PC-9 (cell line): ENCODE measurements around the gene HTR2A. TPM values are rescaled to one million over a fixed set of nuclear protein-coding genes. Genes with fewer than 3 reads are reported as not detected.

Experiments
- BruUV-seq: library from RNA; stranded (reverse); fragments of 400-500 nt; replicated peaks from 2 replicates; lab custom pipeline; 2021; lab: Mats Ljungman, UMichigan
- CTCF ChIA-PET: fragments of 300-600 bp; sonication (Branson Sonifier 250); formaldehyde crosslinking; loops from one replicate; lab custom pipeline; 2022; ENCODE audit warnings: antibody characterized with exemption; lab: Charles Lee
- POLR2A ChIA-PET: fragments of 300-600 bp; sonication (Branson Sonifier 250); formaldehyde crosslinking; loops from one replicate; lab custom pipeline; 2022; ENCODE audit warnings: antibody characterized with exemption; ENCODE audit not compliant: unreplicated experiment; lab: Charles Lee
- DNase-seq, 2 experiments: peaks; one replicate each; pipeline versions ENCODE4 v3.0.0 to v3.0.0-alpha.2; 2015 to 2022; ENCODE audit warnings: mixed read lengths in 1 of 2
- H2AFZ ChIP-seq: fragments of 200-600 bp; sonication (generic); 2 replicates; pipeline ENCODE4 v1.8.1; 2017; ENCODE audit warnings: antibody characterized with exemption
- H3F3A ChIP-seq: fragments of 200-600 bp; sonication (generic); 2 replicates; pipeline ENCODE4 v1.8.1; 2017; ENCODE audit warnings: antibody characterized with exemption, mild to moderate bottlenecking, low read depth; ENCODE audit not compliant: insufficient read depth
- H3K27ac ChIP-seq: fragments of 200-600 bp; sonication (generic); 2 replicates; pipeline ENCODE4 v1.6.1; 2016; ENCODE audit warnings: mixed run types
- H3K27me3 ChIP-seq: fragments of 200-600 bp; sonication (generic); 2 replicates; pipeline ENCODE4 v1.6.1; 2016; ENCODE audit warnings: low read depth, mixed run types; ENCODE audit not compliant: insufficient read depth
- H3K36me3 ChIP-seq: fragments of 200-600 bp; sonication (generic); 2 replicates; pipeline ENCODE4 v1.6.1; 2016; ENCODE audit warnings: low read depth, mixed run types
- H3K4me1 ChIP-seq: fragments of 200-600 bp; sonication (generic); replicated peaks from 2 replicates; pipeline ENCODE4 v1.6.1; 2016; ENCODE audit warnings: mixed run types; ENCODE audit not compliant: insufficient read depth
- H3K4me2 ChIP-seq: fragments of 200-600 bp; sonication (generic); 2 replicates; pipeline ENCODE4 v1.6.1; 2017; ENCODE audit warnings: mixed run types
- H3K4me3 ChIP-seq: fragments of 200-600 bp; sonication (generic); 2 replicates; pipeline ENCODE4 v1.6.1; 2016; ENCODE audit warnings: mixed run types
- H3K79me2 ChIP-seq: fragments of 200-600 bp; sonication (generic); 2 replicates; pipeline ENCODE4 v1.6.1; 2017; ENCODE audit warnings: low read depth, mixed run types
- H3K9me2 ChIP-seq: fragments of 200-600 bp; sonication (generic); 2 replicates; pipeline ENCODE4 v1.8.1; 2017; ENCODE audit warnings: mild to moderate bottlenecking; ENCODE audit not compliant: insufficient read depth
- H3K9me3 ChIP-seq: fragments of 200-600 bp; sonication (generic); 2 replicates; pipeline ENCODE4 v1.8.1; 2016; ENCODE audit warnings: low read depth; ENCODE audit not compliant: insufficient read depth
- H4K20me1 ChIP-seq: fragments of 200-600 bp; sonication (generic); 2 replicates; pipeline ENCODE4 v1.8.1; 2017; ENCODE audit not compliant: insufficient read depth
- CTCF ChIP-seq: fragments of 200-600 bp; sonication (generic); conservative IDR thresholded peaks from 2 replicates; pipeline ENCODE4 v1.6.1; 2017; ENCODE audit warnings: mixed run types, antibody characterized with exemption, mild to moderate bottlenecking, moderate library complexity
- EZH2 ChIP-seq: fragments of 200-600 bp; sonication (generic); IDR thresholded peaks from 2 replicates; pipeline ENCODE4 v1.8.0; 2017; ENCODE audit warnings: antibody characterized with exemption, low read depth
- intact Hi-C: fragments of 100-400 bp; cut with micrococcal nuclease; formaldehyde crosslinking; loops from one replicate; pipeline ENCODE4 v1.10.0; 2022; ENCODE audit not compliant: unreplicated experiment
- total RNA-seq: library from RNA; stranded (reverse); gene quantifications from 2 replicates; pipeline ENCODE4 v1.2.3, GENCODE V29; 2021

Gene HTR2A
- total RNA-seq, 1 experiment from 2014 or later: not detected

- Histone ChIP-seq H2AFZ (no peak overlapping the region), H3K9me3 (no peaks in the 10 kb centered on the region), H4K20me1 (no peaks in the 10 kb centered on the region), H3K9me2 (no peaks in the 10 kb centered on the region), H3K27ac (no peak overlapping the region), H3K36me3 (no peaks in the 10 kb centered on the region), H3K4me3 (no peak overlapping the region), H3K79me2 (no peaks in the 10 kb centered on the region), H3K4me2 (no peak overlapping the region), H3F3A (no peaks in the 10 kb centered on the region), H3K27me3 (no peaks in the 10 kb centered on the region), H3K4me1 (no peaks in the 10 kb centered on the region)
- ChIA-PET CTCF (no interaction called here), POLR2A (no interaction called here)
- intact Hi-C loops: no loop called here
- BruUV-seq: no TSS peak
- TF ChIP-seq CTCF (no peak), EZH2 (no peak)
- DNase-seq: no peak
Measured at GRCh38 chr13:46860722-46861121, 36.1 kb downstream of the HTR2A start.

GRCh38 chr13:46858776-46859175, 38.1 kb downstream of the HTR2A start:
- Histone ChIP-seq H3K27me3 (no peaks in the 10 kb centered on the region), H3K4me2 (no peak overlapping the region), H3K36me3 (no peaks in the 10 kb centered on the region), H3K27ac (no peak overlapping the region), H3K4me1 (no peaks in the 10 kb centered on the region), H2AFZ (no peak overlapping the region), H3K4me3 (no peak overlapping the region), H3K9me2 (no peaks in the 10 kb centered on the region), H3K79me2 (no peaks in the 10 kb centered on the region), H3K9me3 (no peaks in the 10 kb centered on the region), H3F3A (no peaks in the 10 kb centered on the region), H4K20me1 (no peaks in the 10 kb centered on the region)
- ChIA-PET POLR2A (no interaction called here), CTCF (no interaction called here)
- DNase-seq: no peak
- no TSS peak for BruUV-seq
- intact Hi-C loops: no loop called here
- TF ChIP-seq CTCF (no peak), EZH2 (no peak)

- intact Hi-C loops: no loop called here
- Histone ChIP-seq H4K20me1 (no peaks in the 10 kb centered on the region), H3F3A (no peaks in the 10 kb centered on the region), H3K4me2 (no peak overlapping the region), H3K4me1 (no peaks in the 10 kb centered on the region), H3K9me2 (no peaks in the 10 kb centered on the region), H3K27me3 (no peaks in the 10 kb centered on the region), H2AFZ (no peak overlapping the region), H3K27ac (no peak overlapping the region), H3K36me3 (no peaks in the 10 kb centered on the region), H3K9me3 (no peaks in the 10 kb centered on the region), H3K4me3 (no peak overlapping the region), H3K79me2 (no peaks in the 10 kb centered on the region)
- ChIA-PET CTCF (no interaction called here), POLR2A (no interaction called here)
- no peak for DNase-seq
- BruUV-seq: no TSS peak
- TF ChIP-seq EZH2 (no peak), CTCF (no peak)
Measured at GRCh38 chr13:46858163-46858562, 38.7 kb downstream of the HTR2A start.
